DLD1 (cell line): ENCODE measurements around the gene ZNF555.
"Not testable (repeated sequence)": the region's sequence is repeated elsewhere in the genome, so short reads cannot be mapped to it uniquely, and the experiment has no call there.

Source experiments
- in situ Hi-C: cut with HindIII; loops from 2 replicates; pipeline ENCODE4 v1.10.0; 2017; ENCODE audit warnings: low sequenced_read_pairs

Gene ZNF555

GRCh38 chr19:2866495-2867024 lies 25.3 kb downstream of the ZNF555 start:
- in situ Hi-C loops = no loop called here

GRCh38 chr19:2867025-2867991 lies 26.0 kb downstream of the ZNF555 start, which contains the start of gene ZNF556:
Gene ZNF556 (plus strand): TSS chr19:2867335. CDS start chr19:2867422, 87 bp downstream.
- in situ Hi-C loops = no loop called here

DNA sequence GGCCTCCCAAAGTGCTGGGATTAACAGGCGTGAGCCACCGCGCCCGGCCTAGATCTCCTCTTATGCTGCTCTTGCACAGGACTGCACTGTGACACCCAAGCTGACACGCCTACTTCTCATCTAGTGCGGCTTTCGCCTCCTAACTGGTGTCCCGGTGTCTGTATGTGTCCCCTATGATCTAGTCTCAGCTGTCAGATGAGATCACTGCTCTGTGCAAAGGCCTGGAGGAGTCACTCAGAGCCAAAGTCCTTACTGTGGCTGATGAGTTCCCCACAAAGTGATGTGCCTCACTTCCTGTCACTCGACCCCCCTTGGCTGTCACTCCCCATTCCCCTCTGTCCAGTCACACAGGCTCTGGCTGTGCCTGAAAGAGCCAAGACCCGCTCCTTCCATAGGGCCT lies 28.3 kb downstream of the ZNF555 start:
- in situ Hi-C loops = no loop called here

- in situ Hi-C loops = not testable (repeated sequence)
These were observed 30.9 kb downstream of the ZNF555 start for GRCh38 chr19:2872175-2872574.

GRCh38 chr19:2877398-2878331 lies 36.4 kb downstream of the ZNF555 start:
- in situ Hi-C loops = no loop called here

- in situ Hi-C loops = no loop called here
These were observed 42.6 kb downstream of the ZNF555 start for GRCh38 chr19:2883686-2884439.

- in situ Hi-C loops = no loop called here
These were observed 44.5 kb downstream of the ZNF555 start for GRCh38 chr19:2885736-2886135.

GRCh38 chr19:2887391-2887914 lies 46.2 kb downstream of the ZNF555 start:
- in situ Hi-C loops = no loop called here

GRCh38 chr19:2888731-2889224 lies 47.5 kb downstream of the ZNF555 start:
- in situ Hi-C loops = no loop called here

- in situ Hi-C loops = not testable (repeated sequence)
These were observed 49.3 kb downstream of the ZNF555 start for GRCh38 chr19:2890531-2890930.

- in situ Hi-C loops = no loop called here
These were observed 55.4 kb downstream of the ZNF555 start for GRCh38 chr19:2896694-2897093.

DNA sequence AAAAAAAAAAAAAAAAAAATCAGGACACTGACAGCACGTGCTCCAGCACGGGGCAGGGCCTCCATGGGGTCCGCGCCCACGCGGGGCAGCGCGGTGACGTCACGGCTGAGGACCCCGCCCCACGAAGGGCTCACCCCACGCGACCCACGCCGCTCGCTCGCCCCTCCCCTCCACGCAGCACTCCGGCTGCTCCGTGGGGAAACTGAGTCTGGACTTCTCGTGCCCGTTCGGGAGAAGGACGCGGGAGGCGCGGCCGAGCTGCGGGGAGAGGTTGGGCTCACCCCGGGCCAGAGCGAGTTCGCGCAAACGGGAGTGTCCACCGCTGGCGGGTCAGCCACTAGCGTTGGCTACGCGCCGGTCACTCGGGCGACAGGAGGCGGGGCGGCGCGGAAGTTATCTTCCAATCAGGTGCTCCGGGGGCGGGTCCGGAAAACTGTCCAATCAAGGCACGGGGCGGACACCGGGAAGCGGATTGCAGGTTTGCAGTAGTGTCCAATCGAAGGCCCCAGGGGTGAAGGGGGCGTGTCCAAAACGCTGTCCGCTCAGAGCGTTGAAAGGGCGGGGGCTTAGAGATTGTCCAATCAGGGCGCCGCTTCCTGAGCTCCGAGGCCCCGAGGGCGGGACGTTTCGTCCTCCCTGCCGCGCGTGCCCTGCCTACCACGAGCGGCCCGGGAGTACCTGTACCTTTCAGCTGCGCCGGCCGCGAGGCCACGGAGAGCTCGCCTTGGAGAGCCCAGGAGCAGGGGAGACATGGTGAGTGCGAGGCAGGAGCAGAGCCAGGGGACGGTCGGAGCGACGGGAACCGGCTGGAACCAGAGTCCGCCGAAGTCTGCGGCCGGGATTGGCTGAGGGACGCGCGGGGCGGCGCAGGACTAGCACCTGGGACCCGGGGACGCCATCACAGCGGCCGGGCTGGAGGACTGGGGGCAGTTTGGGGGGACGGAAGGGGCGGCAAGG lies 59.3 kb downstream of the ZNF555 start, which contains the start of gene ZNF57:
Gene ZNF57 (plus strand): TSS at position 633 of the 957 bp plus-strand sequence. CDS start 118 bp downstream, at position 751.
- in situ Hi-C loops = no loop called here

DNA sequence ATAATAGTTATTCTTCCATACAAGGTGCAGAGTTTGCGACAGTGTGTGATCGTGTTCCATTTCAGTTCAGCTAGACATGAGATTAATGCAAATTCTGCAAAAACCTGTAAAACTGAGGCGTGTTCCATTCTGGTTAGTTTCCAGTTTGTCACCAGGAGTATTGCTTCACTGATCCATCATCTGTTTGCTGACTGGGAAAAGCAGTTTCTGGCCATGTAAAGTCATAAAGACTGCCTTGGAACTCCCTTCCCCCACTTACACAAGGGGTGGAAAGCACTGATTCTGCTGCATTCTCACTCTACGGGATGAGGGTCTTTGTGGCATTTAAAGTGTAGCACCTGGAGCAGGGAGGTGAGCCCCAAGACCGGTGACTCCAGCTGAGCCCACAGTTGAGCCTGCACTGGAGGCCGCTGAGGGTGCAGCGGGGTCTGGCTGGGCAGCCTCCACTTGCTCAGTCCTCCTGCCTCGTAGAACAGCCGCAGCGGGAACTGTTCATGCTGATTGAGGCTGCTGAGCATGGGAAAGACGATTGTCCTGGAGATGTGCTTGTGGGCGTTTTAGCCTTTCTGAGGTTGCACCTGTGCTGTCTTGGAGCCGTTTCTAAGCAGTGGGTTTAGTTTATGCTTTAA lies 61.4 kb downstream of the ZNF555 start:
- in situ Hi-C loops = no loop called here

- in situ Hi-C loops = not testable (repeated sequence)
These were observed 62.1 kb downstream of the ZNF555 start for GRCh38 chr19:2903326-2903725.

GRCh38 chr19:2905918-2906519 lies 64.7 kb downstream of the ZNF555 start:
- in situ Hi-C loops = no loop called here

- in situ Hi-C loops = no loop called here
These were observed 65.4 kb downstream of the ZNF555 start for GRCh38 chr19:2906631-2907195.
